CD4-positive, alpha-beta T cell (primary cell): ENCODE results near the gene BARHL1. TPM values are rescaled to one million over a fixed set of nuclear protein-coding genes. Genes with fewer than 3 reads are reported as not detected.

Experiments
- ATAC-seq: fragments of 200-7000 bp; cut with Tn5 transposase; one replicate; pipeline ENCODE4 v1.10.0; 2022; ENCODE audit warnings: mild to moderate bottlenecking; ENCODE audit not compliant: poor library complexity
- CTCF ChIA-PET: fragments of 350-600 bp; sonication (Branson Sonifier 250); formaldehyde crosslinking; loops from one replicate; lab custom pipeline; 2021; ENCODE audit warnings: antibody characterized with exemption, inconsistent platforms; lab: Charles Lee
- POLR2A ChIA-PET: fragments of 350-600 bp; sonication (Branson Sonifier 250); formaldehyde crosslinking; loops from one replicate; lab custom pipeline; 2021; ENCODE audit warnings: antibody characterized with exemption, inconsistent platforms; lab: Charles Lee
- DNase-seq, 14 experiments: peaks; one replicate each; pipeline ENCODE4 v3.0.0-alpha.2; 2013 to 2020; ENCODE audit warnings: mixed read lengths in 2 of 14
- H3K27ac ChIP-seq, 2 donors: one replicate each; pipeline versions ENCODE4 v1.5.1 to v1.7.0; 2013; ENCODE audit warnings: low read length in 2 of 2, low read depth in 1 of 2, mild to moderate bottlenecking in 1 of 2
- H3K27me3 ChIP-seq, 2 experiments: 1 replicate in 1 of 2; 2 replicates in 1 of 2; pipeline versions ENCODE4 v1.6.1 to v1.7.0; 2013; ENCODE audit warnings: low read length in 2 of 2, control low read depth in 1 of 2, mild to moderate bottlenecking in 1 of 2, moderate library complexity in 1 of 2; ENCODE audit not compliant: insufficient read depth in 2 of 2, control insufficient read depth in 1 of 2
- H3K36me3 ChIP-seq: one replicate; pipeline ENCODE4 v1.6.1; 2013; ENCODE audit warnings: low read length, control low read depth; ENCODE audit not compliant: insufficient read depth
- H3K4me1 ChIP-seq: one replicate; pipeline ENCODE4 v1.6.1; 2013; ENCODE audit warnings: low read length, control low read depth; ENCODE audit not compliant: insufficient read depth
- H3K4me3 ChIP-seq: one replicate; pipeline ENCODE4 v1.5.1; 2013; ENCODE audit warnings: mild to moderate bottlenecking, low read length, moderate library complexity
- H3K9me3 ChIP-seq, 2 experiments: 1 replicate in 1 of 2; 2 replicates in 1 of 2; pipeline versions ENCODE4 v1.6.1 to v1.7.0; 2013; ENCODE audit warnings: low read length in 2 of 2, mild to moderate bottlenecking in 2 of 2, control low read depth in 1 of 2, moderate library complexity in 1 of 2; ENCODE audit not compliant: control insufficient read depth in 1 of 2, insufficient read depth in 1 of 2
- H3K27ac Mint-ChIP-seq: one replicate; pipeline ENCODE4 v1.8.0; 2020; ENCODE audit warnings: mixed read lengths
- H3K27me3 Mint-ChIP-seq: one replicate; pipeline ENCODE4 v1.8.0; 2021; ENCODE audit warnings: mixed read lengths
- H3K36me3 Mint-ChIP-seq: one replicate; pipeline ENCODE4 v1.8.0; 2021; ENCODE audit warnings: low read depth, mixed read lengths
- H3K4me1 Mint-ChIP-seq: one replicate; pipeline ENCODE4 v1.8.0; 2021; ENCODE audit warnings: low read depth, mixed read lengths
- H3K4me3 Mint-ChIP-seq: one replicate; pipeline ENCODE4 v1.8.0; 2020; ENCODE audit warnings: mild to moderate bottlenecking, mixed read lengths
- H3K9me3 Mint-ChIP-seq: one replicate; pipeline ENCODE4 v1.8.0; 2020; ENCODE audit warnings: mixed read lengths
- intact Hi-C, 2 experiments: fragments of 100-400 bp; cut with DNase I in 1 of 2; cut with micrococcal nuclease in 1 of 2; formaldehyde crosslinking; loops; one replicate each; pipeline versions ENCODE4 v1.15.1 to v1.9.0; 2023 to 2025; cut with DNase I, micrococcal nuclease
- total RNA-seq, 174 experiments: library from RNA in 2 of 174; stranded (reverse) in 2 of 174; gene quantifications; one replicate each; pipeline ENCODE4 v1.2.3 and lab custom pipeline; 2021 to 2026
- TF ChIP-seq, protein P1 (sequence below): fragments of 200-600 bp; IDR thresholded peaks from one replicate; pipeline ENCODE4 v1.8.0; 2022; ENCODE audit warnings: antibody characterized with exemption, mild to moderate bottlenecking

Gene BARHL1
- total RNA-seq, 2 experiments from 2014 or later, result not detected

- Histone ChIP-seq H3K27me3 (peaks cover 79 to 93% of the 10 kb centered on the region in 2 experiments), H3K36me3 (no peaks in the 10 kb centered on the region), H3K27ac (no peak overlapping the region), H3K4me1 (peaks cover 6% of the 10 kb centered on the region), H3K4me3 (no peak overlapping the region), H3K9me3 (peaks cover 3 to 59% of the 10 kb centered on the region in 2 experiments)
- intact Hi-C loops, result no loop called here
- CTCF ChIA-PET, result no interaction called here
- POLR2A ChIA-PET, result no interaction called here
- Mint-ChIP-seq H3K27ac (no peak overlapping the region), H3K9me3 (no peaks in the 10 kb centered on the region), H3K36me3 (peaks cover under 1% of the 10 kb centered on the region), H3K4me1 (no peaks in the 10 kb centered on the region), H3K4me3 (no peak overlapping the region), H3K27me3 (peaks cover 86% of the 10 kb centered on the region)
- TF ChIP-seq, protein P1, sequence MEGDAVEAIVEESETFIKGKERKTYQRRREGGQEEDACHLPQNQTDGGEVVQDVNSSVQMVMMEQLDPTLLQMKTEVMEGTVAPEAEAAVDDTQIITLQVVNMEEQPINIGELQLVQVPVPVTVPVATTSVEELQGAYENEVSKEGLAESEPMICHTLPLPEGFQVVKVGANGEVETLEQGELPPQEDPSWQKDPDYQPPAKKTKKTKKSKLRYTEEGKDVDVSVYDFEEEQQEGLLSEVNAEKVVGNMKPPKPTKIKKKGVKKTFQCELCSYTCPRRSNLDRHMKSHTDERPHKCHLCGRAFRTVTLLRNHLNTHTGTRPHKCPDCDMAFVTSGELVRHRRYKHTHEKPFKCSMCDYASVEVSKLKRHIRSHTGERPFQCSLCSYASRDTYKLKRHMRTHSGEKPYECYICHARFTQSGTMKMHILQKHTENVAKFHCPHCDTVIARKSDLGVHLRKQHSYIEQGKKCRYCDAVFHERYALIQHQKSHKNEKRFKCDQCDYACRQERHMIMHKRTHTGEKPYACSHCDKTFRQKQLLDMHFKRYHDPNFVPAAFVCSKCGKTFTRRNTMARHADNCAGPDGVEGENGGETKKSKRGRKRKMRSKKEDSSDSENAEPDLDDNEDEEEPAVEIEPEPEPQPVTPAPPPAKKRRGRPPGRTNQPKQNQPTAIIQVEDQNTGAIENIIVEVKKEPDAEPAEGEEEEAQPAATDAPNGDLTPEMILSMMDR, result no peak
- DNase-seq (no peak), ATAC-seq (no peak)
Measured at GRCh38 chr9:132587592-132587955, 5.2 kb downstream of the BARHL1 start.

DNA sequence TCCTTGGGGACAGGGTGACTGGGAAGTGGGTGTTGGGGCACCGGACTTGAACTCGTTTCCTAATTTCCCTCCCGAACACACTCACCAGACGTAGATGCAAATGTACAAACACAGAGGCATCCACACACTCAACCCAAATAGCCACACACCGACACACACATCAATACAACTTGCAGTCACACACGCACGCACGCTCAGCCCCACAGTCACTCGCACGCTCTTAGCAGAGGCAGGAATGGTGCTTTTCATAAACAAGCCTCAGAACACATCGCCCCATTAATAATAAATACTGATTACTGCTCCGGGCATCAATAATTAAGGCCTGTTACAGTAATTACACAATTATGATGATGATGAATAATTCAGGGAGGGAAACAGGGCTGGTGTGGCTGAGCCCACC lies 5.7 kb downstream of the BARHL1 start:
- DNase-seq (no peak), ATAC-seq (no peak)
- POLR2A ChIA-PET, result no interaction called here
- Mint-ChIP-seq H3K4me3 (no peak overlapping the region), H3K4me1 (no peaks in the 10 kb centered on the region), H3K9me3 (no peaks in the 10 kb centered on the region), H3K27ac (no peak overlapping the region), H3K27me3 (peaks cover 88% of the 10 kb centered on the region), H3K36me3 (peaks cover 6% of the 10 kb centered on the region)
- H3K27me3 ChIP-seq, result peaks cover 74 to 89% of the 10 kb centered on the region in 2 experiments
- H3K36me3 ChIP-seq, result no peaks in the 10 kb centered on the region
- CTCF ChIA-PET, result no interaction called here
- H3K9me3 ChIP-seq, result peaks cover 3 to 54% of the 10 kb centered on the region in 2 experiments
- intact Hi-C loops, result no loop called here
- TF ChIP-seq, protein P1, result no peak
- H3K4me1 ChIP-seq, result peaks cover 6% of the 10 kb centered on the region
- no peak overlapping the region for H3K4me3 ChIP-seq
- no peak overlapping the region for H3K27ac ChIP-seq

GRCh38 chr9:132588501-132589147 lies 6.2 kb downstream of the BARHL1 start:
- Histone ChIP-seq H3K9me3 (peaks cover 3 to 48% of the 10 kb centered on the region in 2 experiments), H3K4me3 (no peak overlapping the region), H3K4me1 (peaks cover 6% of the 10 kb centered on the region), H3K27me3 (peaks cover 69 to 84% of the 10 kb centered on the region in 2 experiments), H3K36me3 (no peaks in the 10 kb centered on the region), H3K27ac (no peak overlapping the region)
- ATAC-seq (no peak), DNase-seq (no peak)
- intact Hi-C loops, result no loop called here
- TF ChIP-seq, protein P1, result no peak
- H3K4me3 Mint-ChIP-seq, result no peak overlapping the region
- H3K27me3 Mint-ChIP-seq, result peaks cover 88% of the 10 kb centered on the region
- ChIA-PET POLR2A (no interaction called here), CTCF (no interaction called here)
- peaks cover 11% of the 10 kb centered on the region for H3K36me3 Mint-ChIP-seq
- H3K4me1 Mint-ChIP-seq, result no peaks in the 10 kb centered on the region
- no peaks in the 10 kb centered on the region for H3K9me3 Mint-ChIP-seq
- no peak overlapping the region for H3K27ac Mint-ChIP-seq
